Hepatocyte (in vitro differentiated cells): Measurements from ENCODE around the gene LATS1. TPM values are rescaled to one million over a fixed set of nuclear protein-coding genes. Genes with fewer than 3 reads are reported as not detected.
"Not testable (repeated sequence)": the region's sequence is repeated elsewhere in the genome, so short reads cannot be mapped to it uniquely, and the experiment has no call there.

Source experiments
- DNase-seq: peaks from one replicate; pipeline ENCODE4 v3.0.0-alpha.2; 2016; ENCODE audit warnings: low spot score
- H2AFZ ChIP-seq: fragments of 200-600 bp; sonication (generic); 2 replicates; pipeline ENCODE4 v1.6.0; 2016; ENCODE audit warnings: antibody characterized with exemption, mild to moderate bottlenecking
- H3K27ac ChIP-seq: fragments of 200-600 bp; sonication (generic); 2 replicates; pipeline ENCODE4 v1.5.1; 2016; ENCODE audit warnings: mild to moderate bottlenecking
- H3K27me3 ChIP-seq: fragments of 200-600 bp; sonication (generic); 2 replicates; pipeline ENCODE4 v1.6.1; 2016
- H3K36me3 ChIP-seq: fragments of 200-600 bp; sonication (generic); replicated peaks from 2 replicates; pipeline ENCODE4 v1.5.1; 2016; ENCODE audit warnings: low read depth; ENCODE audit not compliant: insufficient read depth
- H3K4me1 ChIP-seq: fragments of 200-600 bp; sonication (generic); 2 replicates; pipeline ENCODE4 v1.5.1; 2016; ENCODE audit warnings: mild to moderate bottlenecking, moderate library complexity; ENCODE audit not compliant: insufficient read depth
- H3K4me2 ChIP-seq: fragments of 200-600 bp; sonication (generic); 2 replicates; pipeline ENCODE4 v1.6.0; 2016
- H3K4me3 ChIP-seq: fragments of 200-600 bp; sonication (generic); 2 replicates; pipeline ENCODE4 v1.5.1; 2016; ENCODE audit warnings: mild to moderate bottlenecking
- H3K79me2 ChIP-seq: fragments of 200-600 bp; sonication (generic); 2 replicates; pipeline ENCODE4 v1.6.0; 2017; ENCODE audit warnings: mild to moderate bottlenecking
- H3K9me2 ChIP-seq: fragments of 200-600 bp; sonication (generic); replicated peaks from 2 replicates; pipeline ENCODE4 v1.6.0; 2017; ENCODE audit warnings: mild to moderate bottlenecking; ENCODE audit not compliant: insufficient read depth
- H3K9me3 ChIP-seq: fragments of 200-600 bp; sonication (generic); 2 replicates; pipeline ENCODE4 v1.5.1; 2016; ENCODE audit warnings: low read depth, mild to moderate bottlenecking
- H4K20me1 ChIP-seq: fragments of 200-600 bp; sonication (generic); 2 replicates; pipeline ENCODE4 v1.6.0; 2016; ENCODE audit warnings: mild to moderate bottlenecking; ENCODE audit not compliant: insufficient read depth, poor library complexity, severe bottlenecking
- EZH2 ChIP-seq: fragments of 200-600 bp; sonication (generic); IDR thresholded peaks from 2 replicates; pipeline ENCODE4 v1.6.1; 2016; ENCODE audit warnings: antibody characterized with exemption, mild to moderate bottlenecking, borderline replicate concordance
- EZH2phosphoT487 ChIP-seq: fragments of 200-600 bp; sonication (generic); IDR thresholded peaks from one replicate; pipeline ENCODE4 v1.6.1; 2018; ENCODE audit warnings: antibody characterized with exemption, mild to moderate bottlenecking, low read depth, moderate library complexity; ENCODE audit not compliant: unreplicated experiment, severe bottlenecking
- WGBS: methylation state at CpG from one replicate; pipeline ENCODE4 v1.1.6; 2016; ENCODE audit warnings: low lambda C conversion rate; ENCODE audit errors: missing lambda C conversion rate; 5-methylcytosine and 5-hydroxymethylcytosine counted together
- polyA plus RNA-seq: library from polyadenylated mRNA; unstranded; fragments of >200 nt; fragmentation: Nextera tagmentation; extraction: Ambion mirVana; gene quantifications from 2 replicates; pipeline ENCODE4 v1.2.1, GENCODE V29; 2016
- total RNA-seq: library from RNA; depleted of rRNA; stranded (reverse); fragments of >200 nt; gene quantifications from 2 replicates; pipeline ENCODE4 v1.2.3, GENCODE V29; 2014
- TF ChIP-seq, protein P1 (sequence below): fragments of 200-600 bp; sonication (generic); IDR thresholded peaks from 2 replicates; pipeline ENCODE4 v1.5.1; 2016; ENCODE audit warnings: antibody characterized with exemption, mild to moderate bottlenecking; ENCODE audit not compliant: poor library complexity

LATS1 gene
- total and polyA plus RNA-seq, 2 experiments from 2014 or later, result 6.6 to 26.2 TPM

DNA sequence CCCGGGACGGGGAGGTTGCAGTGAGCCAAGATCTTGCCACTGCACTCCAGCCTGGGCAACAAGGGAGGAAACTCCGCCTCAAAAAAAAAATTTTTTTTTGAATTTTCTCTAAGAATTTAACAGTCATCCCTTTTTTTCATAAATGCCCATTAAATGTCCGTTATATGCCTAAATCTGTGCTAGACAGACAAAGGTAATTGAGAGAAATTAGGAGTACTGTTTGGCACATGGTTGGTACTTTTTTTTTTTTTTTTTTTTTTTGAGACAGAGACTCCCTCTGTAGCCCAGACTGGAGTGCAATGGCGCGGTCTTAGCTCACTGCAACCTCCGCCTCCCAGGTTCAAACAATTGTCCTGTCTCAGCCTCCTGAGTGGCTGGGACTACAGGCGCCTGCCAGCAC is 33.3 kb upstream of the LATS1 start:
- Histone ChIP-seq H3K27me3 (no peaks in the 10 kb centered on the region), H3K36me3 (no peaks in the 10 kb centered on the region), H2AFZ (no peak overlapping the region), H4K20me1 (no peaks in the 10 kb centered on the region), H3K9me3 (no peaks in the 10 kb centered on the region), H3K9me2 (no peaks in the 10 kb centered on the region), H3K4me1 (peaks cover 5% of the 10 kb centered on the region), H3K4me2 (peak overlapping the region; percentile 88), H3K79me2 (peaks cover 66% of the 10 kb centered on the region), H3K4me3 (no peak overlapping the region), H3K27ac (peak overlapping the region; percentile 97)
- TF ChIP-seq, protein P1, sequence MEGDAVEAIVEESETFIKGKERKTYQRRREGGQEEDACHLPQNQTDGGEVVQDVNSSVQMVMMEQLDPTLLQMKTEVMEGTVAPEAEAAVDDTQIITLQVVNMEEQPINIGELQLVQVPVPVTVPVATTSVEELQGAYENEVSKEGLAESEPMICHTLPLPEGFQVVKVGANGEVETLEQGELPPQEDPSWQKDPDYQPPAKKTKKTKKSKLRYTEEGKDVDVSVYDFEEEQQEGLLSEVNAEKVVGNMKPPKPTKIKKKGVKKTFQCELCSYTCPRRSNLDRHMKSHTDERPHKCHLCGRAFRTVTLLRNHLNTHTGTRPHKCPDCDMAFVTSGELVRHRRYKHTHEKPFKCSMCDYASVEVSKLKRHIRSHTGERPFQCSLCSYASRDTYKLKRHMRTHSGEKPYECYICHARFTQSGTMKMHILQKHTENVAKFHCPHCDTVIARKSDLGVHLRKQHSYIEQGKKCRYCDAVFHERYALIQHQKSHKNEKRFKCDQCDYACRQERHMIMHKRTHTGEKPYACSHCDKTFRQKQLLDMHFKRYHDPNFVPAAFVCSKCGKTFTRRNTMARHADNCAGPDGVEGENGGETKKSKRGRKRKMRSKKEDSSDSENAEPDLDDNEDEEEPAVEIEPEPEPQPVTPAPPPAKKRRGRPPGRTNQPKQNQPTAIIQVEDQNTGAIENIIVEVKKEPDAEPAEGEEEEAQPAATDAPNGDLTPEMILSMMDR, result no peak
- TF ChIP-seq EZH2phosphoT487 (no peak), EZH2 (no peak)
- DNase-seq, result no peak
- WGBS, result 89% methylated on average over 8 of the region's 8 CpGs

- peaks cover 5% of the 10 kb centered on the region for H3K4me1 ChIP-seq
- under 1% methylated on average over 18 of the region's 25 CpGs for WGBS
- H2AFZ ChIP-seq, result peak overlapping the region; percentile 82
- H3K9me2 ChIP-seq, result no peaks in the 10 kb centered on the region
- DNase-seq, result peak; percentile 78
- peak overlapping the region; percentile 88 for H3K4me2 ChIP-seq
- no peaks in the 10 kb centered on the region for H3K36me3 ChIP-seq
- no peak for TF ChIP-seq EZH2phosphoT487
- TF ChIP-seq, protein P1, result no peak
- TF ChIP-seq EZH2, result no peak
- H3K4me3 ChIP-seq, result peak overlapping the region; percentile 78
- no peaks in the 10 kb centered on the region for H4K20me1 ChIP-seq
- no peaks in the 10 kb centered on the region for H3K27me3 ChIP-seq
- H3K9me3 ChIP-seq, result no peaks in the 10 kb centered on the region
- peak overlapping the region; percentile 97 for H3K27ac ChIP-seq
- peaks cover 62% of the 10 kb centered on the region for H3K79me2 ChIP-seq
These were observed 32.3 kb upstream of the LATS1 start for GRCh38 chr6:149750136-149750609.

GRCh38 chr6:149749594-149750135 is 31.8 kb upstream of the LATS1 start, which contains the start of gene PCMT1:
PCMT1 (plus strand) TSS chr6:149749741; CDS start chr6:149749902, 161 bp downstream.
- Histone ChIP-seq H3K27ac (peak within 1 kb of the TSS; percentile 97), H3K79me2 (peaks cover 62% of the 10 kb centered on the region), H3K4me2 (peak within 1 kb of the TSS; percentile 88), H3K36me3 (no peaks in the 10 kb centered on the region), H3K9me2 (no peaks in the 10 kb centered on the region), H3K4me3 (peak within 1 kb of the TSS; percentile 78), H2AFZ (peak within 1 kb of the TSS; percentile 82), H4K20me1 (no peaks in the 10 kb centered on the region), H3K4me1 (peaks cover 5% of the 10 kb centered on the region), H3K9me3 (no peaks in the 10 kb centered on the region), H3K27me3 (no peaks in the 10 kb centered on the region)
- TF ChIP-seq EZH2 (no peak), EZH2phosphoT487 (no peak)
- TF ChIP-seq, protein P1, result no peak
- WGBS, result under 1% methylated on average over 40 of the region's 60 CpGs
- peak; percentile 97 for DNase-seq

DNA sequence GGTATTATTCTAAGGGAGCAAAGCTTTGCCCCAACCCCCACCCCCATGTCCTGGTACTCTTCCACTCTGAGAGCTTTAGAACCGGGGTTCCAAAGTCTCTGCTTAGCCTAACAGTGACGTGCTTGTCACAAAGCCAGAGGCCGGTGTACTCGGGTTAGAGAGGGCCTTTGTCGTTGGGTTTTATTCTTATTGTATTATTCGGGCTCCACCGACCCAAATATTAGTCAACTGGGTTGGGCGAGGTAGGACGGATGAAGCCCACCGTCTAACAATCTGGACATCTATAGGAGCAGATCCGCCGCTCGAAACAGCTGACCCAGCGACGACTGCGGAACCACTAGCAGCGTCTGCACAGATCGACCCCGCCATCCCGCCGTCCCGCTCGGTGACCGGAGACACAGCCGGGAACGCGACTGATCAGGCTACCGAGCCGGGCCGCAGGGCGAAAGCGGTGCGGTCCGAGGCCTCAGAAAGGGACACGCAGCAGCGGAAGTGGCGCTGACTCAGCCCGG is 31.2 kb upstream of the LATS1 start:
- Histone ChIP-seq H3K27ac (peak overlapping the region; percentile 97), H3K79me2 (peaks cover 62% of the 10 kb centered on the region), H3K4me2 (peak overlapping the region; percentile 88), H2AFZ (peak overlapping the region; percentile 21)
- not testable (repeated sequence) for H3K4me1 ChIP-seq, H3K9me3 ChIP-seq, H3K36me3 ChIP-seq, H3K4me3 ChIP-seq, H4K20me1 ChIP-seq, H3K9me2 ChIP-seq, DNase-seq, H3K27me3 ChIP-seq
- WGBS, result 1% methylated on average over 27 of the region's 38 CpGs
